Kidney capillary endothelial cell (primary cell): ENCODE data around the gene NUMBL.
A peak's percentile ranks its signal among the peaks of the same experiment; 100 is the strongest.
"Not testable (repeated sequence)": the region's sequence is repeated elsewhere in the genome, so short reads cannot be mapped to it uniquely, and the experiment has no call there.

Source experiments
- DNase-seq: peaks from one replicate; pipeline ENCODE4 v3.0.0-alpha.2; 2018; ENCODE audit warnings: low spot score

NUMBL gene

GRCh38 chr19:40690050-40690692 lies at the start of gene NUMBL:
NUMBL (minus strand) TSS chr19:40690651; CDS start chr19:40690483, 168 bp downstream.
- no peak for DNase-seq

- no peak for DNase-seq
Observed at GRCh38 chr19:40739030-40739839, 48.8 kb upstream of the NUMBL start.

- DNase-seq: no peak
Observed at GRCh38 chr19:40737102-40737644, 46.7 kb upstream of the NUMBL start.

- no peak for DNase-seq
Observed at GRCh38 chr19:40736661-40737060, 46.2 kb upstream of the NUMBL start.

- DNase-seq: no peak
Observed at GRCh38 chr19:40735013-40735771, 44.7 kb upstream of the NUMBL start.

GRCh38 chr19:40733149-40733548 lies 42.7 kb upstream of the NUMBL start:
- no peak for DNase-seq

GRCh38 chr19:40732304-40732703 lies 41.9 kb upstream of the NUMBL start:
- DNase-seq: not testable (repeated sequence)

- DNase-seq: not testable (repeated sequence)
Observed at GRCh38 chr19:40730065-40730464, 39.6 kb upstream of the NUMBL start.

- no peak for DNase-seq
Observed at GRCh38 chr19:40726279-40726678, 35.8 kb upstream of the NUMBL start.

- DNase-seq: no peak
Observed at GRCh38 chr19:40724855-40725254, 34.4 kb upstream of the NUMBL start.

GRCh38 chr19:40724315-40724714 lies 33.9 kb upstream of the NUMBL start:
- no peak for DNase-seq

- DNase-seq: no peak
Observed at GRCh38 chr19:40723661-40724254, 33.3 kb upstream of the NUMBL start.

GRCh38 chr19:40721936-40722661 lies 31.6 kb upstream of the NUMBL start:
- peak; percentile 69 for DNase-seq

GRCh38 chr19:40721140-40721486 lies 30.7 kb upstream of the NUMBL start:
- no peak for DNase-seq

- no peak for DNase-seq
Observed at GRCh38 chr19:40719414-40719894, 29.0 kb upstream of the NUMBL start.

GRCh38 chr19:40718774-40719391 lies 28.4 kb upstream of the NUMBL start:
- DNase-seq: peak; percentile 33

- no peak for DNase-seq
Observed at GRCh38 chr19:40717880-40718773, 27.7 kb upstream of the NUMBL start.

GRCh38 chr19:40717325-40717879 lies 27.0 kb upstream of the NUMBL start:
- DNase-seq: peak; percentile 27
